Panc1 (cell line): ENCODE measurements around the gene WASF1.

Experiments used
- POLR2AphosphoS5 ChIP-seq: IDR thresholded peaks from 2 replicates; pipeline ENCODE4 v1.6.1; 2012; ENCODE audit warnings: mild to moderate bottlenecking, low read depth, low read length, moderate library complexity
- SIN3A ChIP-seq: IDR thresholded peaks from 2 replicates; pipeline ENCODE4 v1.6.1; 2012; ENCODE audit warnings: low read depth, mild to moderate bottlenecking, low read length, moderate library complexity, borderline replicate concordance; ENCODE audit not compliant: insufficient read depth
- TCF7L2 ChIP-seq: IDR thresholded peaks from 2 replicates; pipeline ENCODE4 v1.6.1; 2011; ENCODE audit warnings: mild to moderate bottlenecking, low read depth, low read length, inconsistent platforms
- TF ChIP-seq, protein P1 (sequence below): fragments of 450-650 bp; IDR thresholded peaks from 2 replicates; pipeline ENCODE4 v1.5.1; 2017; ENCODE audit warnings: mild to moderate bottlenecking
- TF ChIP-seq, protein P2 (sequence below), 2 experiments: IDR thresholded peaks; 2 replicates each; pipeline ENCODE4 v1.6.1; 2011 to 2012; ENCODE audit warnings: low read depth in 2 of 2, control low read depth in 1 of 2, low read length in 1 of 2, mild to moderate bottlenecking in 1 of 2, moderate library complexity in 1 of 2; ENCODE audit not compliant: insufficient read depth in 1 of 2

GRCh38 chr6:110158479-110158878, 21.0 kb downstream of the WASF1 start:
- TF ChIP-seq, protein P1, sequence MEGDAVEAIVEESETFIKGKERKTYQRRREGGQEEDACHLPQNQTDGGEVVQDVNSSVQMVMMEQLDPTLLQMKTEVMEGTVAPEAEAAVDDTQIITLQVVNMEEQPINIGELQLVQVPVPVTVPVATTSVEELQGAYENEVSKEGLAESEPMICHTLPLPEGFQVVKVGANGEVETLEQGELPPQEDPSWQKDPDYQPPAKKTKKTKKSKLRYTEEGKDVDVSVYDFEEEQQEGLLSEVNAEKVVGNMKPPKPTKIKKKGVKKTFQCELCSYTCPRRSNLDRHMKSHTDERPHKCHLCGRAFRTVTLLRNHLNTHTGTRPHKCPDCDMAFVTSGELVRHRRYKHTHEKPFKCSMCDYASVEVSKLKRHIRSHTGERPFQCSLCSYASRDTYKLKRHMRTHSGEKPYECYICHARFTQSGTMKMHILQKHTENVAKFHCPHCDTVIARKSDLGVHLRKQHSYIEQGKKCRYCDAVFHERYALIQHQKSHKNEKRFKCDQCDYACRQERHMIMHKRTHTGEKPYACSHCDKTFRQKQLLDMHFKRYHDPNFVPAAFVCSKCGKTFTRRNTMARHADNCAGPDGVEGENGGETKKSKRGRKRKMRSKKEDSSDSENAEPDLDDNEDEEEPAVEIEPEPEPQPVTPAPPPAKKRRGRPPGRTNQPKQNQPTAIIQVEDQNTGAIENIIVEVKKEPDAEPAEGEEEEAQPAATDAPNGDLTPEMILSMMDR: no peak
- TF ChIP-seq POLR2AphosphoS5 (no peak), SIN3A (no peak), TCF7L2 (no peak)
- TF ChIP-seq, protein P2, sequence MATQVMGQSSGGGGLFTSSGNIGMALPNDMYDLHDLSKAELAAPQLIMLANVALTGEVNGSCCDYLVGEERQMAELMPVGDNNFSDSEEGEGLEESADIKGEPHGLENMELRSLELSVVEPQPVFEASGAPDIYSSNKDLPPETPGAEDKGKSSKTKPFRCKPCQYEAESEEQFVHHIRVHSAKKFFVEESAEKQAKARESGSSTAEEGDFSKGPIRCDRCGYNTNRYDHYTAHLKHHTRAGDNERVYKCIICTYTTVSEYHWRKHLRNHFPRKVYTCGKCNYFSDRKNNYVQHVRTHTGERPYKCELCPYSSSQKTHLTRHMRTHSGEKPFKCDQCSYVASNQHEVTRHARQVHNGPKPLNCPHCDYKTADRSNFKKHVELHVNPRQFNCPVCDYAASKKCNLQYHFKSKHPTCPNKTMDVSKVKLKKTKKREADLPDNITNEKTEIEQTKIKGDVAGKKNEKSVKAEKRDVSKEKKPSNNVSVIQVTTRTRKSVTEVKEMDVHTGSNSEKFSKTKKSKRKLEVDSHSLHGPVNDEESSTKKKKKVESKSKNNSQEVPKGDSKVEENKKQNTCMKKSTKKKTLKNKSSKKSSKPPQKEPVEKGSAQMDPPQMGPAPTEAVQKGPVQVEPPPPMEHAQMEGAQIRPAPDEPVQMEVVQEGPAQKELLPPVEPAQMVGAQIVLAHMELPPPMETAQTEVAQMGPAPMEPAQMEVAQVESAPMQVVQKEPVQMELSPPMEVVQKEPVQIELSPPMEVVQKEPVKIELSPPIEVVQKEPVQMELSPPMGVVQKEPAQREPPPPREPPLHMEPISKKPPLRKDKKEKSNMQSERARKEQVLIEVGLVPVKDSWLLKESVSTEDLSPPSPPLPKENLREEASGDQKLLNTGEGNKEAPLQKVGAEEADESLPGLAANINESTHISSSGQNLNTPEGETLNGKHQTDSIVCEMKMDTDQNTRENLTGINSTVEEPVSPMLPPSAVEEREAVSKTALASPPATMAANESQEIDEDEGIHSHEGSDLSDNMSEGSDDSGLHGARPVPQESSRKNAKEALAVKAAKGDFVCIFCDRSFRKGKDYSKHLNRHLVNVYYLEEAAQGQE (IDR thresholded peaks at IDR 0.05; ENCODE audit: insufficient read depth in 1 of 2, low read depth in 2 of 2, low read length in 1 of 2): no peak
